Stimulated activated CD4-positive, alpha-beta T cell treated with anti-CD3 and anti-CD28 coated beads, Interleukin-1b, Interleukin-23, amount 100 ng/mL, for 4 hours (primary cell): ENCODE measurements around the gene TMEM62.

Experiments
- DNase-seq, 2 donors: peaks; one replicate each; pipeline ENCODE4 v3.0.0-alpha.2; 2020; ENCODE audit warnings: low read depth in 2 of 2

TMEM62 gene

DNA sequence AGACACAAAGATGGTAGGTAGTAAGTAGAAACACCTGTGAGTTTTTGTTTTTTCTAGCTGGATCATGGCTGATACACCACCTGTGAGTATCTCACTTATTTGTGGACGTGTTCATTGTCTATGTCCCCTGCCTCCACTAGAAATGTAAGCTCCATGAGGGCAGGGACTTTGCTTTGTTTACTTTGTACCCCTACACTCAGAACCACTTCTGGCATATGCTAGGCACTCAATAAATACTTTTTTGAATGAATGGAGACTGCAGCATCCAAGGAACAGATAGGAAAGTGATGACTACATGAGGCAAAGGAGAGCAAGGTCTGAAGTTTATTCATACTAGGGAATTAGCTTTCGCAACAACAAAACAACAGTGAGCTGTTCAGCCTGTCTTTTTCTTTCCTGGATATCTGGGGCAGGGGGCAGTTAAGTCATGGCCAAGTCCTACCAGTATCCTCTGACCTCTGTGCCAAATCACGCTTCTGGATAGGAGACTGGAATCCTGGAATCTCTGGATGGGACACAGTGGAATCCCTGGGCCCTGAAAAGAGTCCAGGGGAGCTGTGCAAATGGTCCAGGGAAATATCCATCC, 99.0 kb downstream of the TMEM62 start:
- no peak for DNase-seq
